Retinal pigment epithelial cell (primary cell): ENCODE measurements around the gene MED25.

Source experiments
- DNase-seq: peaks from one replicate; pipeline ENCODE4 v3.0.0-alpha.2; 2010; ENCODE audit warnings: low read depth
- H3K4me3 ChIP-seq: 2 replicates; pipeline ENCODE4 v1.5.1; 2011; ENCODE audit warnings: mild to moderate bottlenecking, low read length, control low read depth, moderate library complexity
- TF ChIP-seq, protein P1 (sequence below): conservative IDR thresholded peaks from 2 replicates; pipeline ENCODE4 v1.5.1; 2011; ENCODE audit warnings: low read depth, low read length, control low read depth, inconsistent platforms

MED25 gene

DNA sequence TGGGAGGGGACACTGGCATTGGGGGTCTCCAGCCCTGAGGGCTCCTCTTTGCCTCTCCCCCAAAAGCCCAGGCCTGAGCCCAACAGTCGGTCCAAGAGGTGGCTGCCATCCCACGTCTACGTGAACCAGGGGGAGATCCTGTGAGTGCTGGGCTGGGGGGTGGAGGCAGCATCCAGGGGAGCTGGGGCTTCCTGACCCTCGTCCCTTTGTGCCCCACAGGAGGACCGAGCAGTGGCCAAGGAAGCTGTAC is 39.7 kb downstream of the MED25 start:
- TF ChIP-seq, protein P1, sequence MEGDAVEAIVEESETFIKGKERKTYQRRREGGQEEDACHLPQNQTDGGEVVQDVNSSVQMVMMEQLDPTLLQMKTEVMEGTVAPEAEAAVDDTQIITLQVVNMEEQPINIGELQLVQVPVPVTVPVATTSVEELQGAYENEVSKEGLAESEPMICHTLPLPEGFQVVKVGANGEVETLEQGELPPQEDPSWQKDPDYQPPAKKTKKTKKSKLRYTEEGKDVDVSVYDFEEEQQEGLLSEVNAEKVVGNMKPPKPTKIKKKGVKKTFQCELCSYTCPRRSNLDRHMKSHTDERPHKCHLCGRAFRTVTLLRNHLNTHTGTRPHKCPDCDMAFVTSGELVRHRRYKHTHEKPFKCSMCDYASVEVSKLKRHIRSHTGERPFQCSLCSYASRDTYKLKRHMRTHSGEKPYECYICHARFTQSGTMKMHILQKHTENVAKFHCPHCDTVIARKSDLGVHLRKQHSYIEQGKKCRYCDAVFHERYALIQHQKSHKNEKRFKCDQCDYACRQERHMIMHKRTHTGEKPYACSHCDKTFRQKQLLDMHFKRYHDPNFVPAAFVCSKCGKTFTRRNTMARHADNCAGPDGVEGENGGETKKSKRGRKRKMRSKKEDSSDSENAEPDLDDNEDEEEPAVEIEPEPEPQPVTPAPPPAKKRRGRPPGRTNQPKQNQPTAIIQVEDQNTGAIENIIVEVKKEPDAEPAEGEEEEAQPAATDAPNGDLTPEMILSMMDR = no peak
- no peak overlapping the region for H3K4me3 ChIP-seq
- DNase-seq = no peak

DNA sequence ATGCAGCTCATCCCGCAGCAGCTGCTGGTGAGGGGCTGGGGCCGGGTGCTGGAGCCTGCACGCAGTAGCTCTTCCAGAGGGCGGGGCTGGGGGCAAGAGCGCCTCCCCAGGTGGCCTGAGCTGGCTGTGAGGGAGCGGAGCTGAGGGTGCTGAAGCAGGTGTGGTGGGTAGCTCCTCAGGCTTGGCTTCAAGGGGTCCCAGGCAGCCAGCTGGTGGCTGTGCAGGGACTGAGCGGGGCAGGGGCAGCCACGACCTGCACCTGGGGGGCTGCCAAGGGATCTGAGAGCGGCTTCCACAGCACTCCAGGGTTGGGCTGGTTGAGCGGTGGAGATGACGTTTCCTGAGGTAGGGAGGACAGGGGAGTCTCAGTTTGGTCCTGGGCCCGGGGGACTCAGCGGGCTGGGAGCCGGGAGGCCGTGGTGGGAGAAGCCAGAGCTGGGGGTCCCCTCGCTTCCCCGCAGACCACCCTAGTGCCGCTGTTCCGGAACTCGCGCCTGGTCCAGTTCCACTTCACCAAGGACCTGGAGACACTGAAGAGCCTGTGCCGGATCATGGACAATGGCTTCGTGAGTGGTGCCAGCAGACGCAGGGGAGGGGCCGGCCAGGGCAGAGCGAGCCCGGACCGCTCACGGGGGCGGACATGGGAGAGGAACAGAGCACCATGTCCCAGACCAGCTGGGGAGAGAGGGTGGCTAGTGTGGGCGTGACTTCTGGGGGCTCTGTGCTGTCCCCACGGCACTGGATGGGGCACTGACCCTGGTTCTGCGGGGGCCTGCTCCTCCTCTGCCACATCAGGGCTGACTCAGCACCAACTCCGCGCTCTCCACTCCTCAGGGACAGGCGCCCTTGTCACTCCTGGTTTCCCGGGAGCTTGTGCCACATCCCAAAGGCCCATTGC is 40.2 kb downstream of the MED25 start:
- no peak overlapping the region for H3K4me3 ChIP-seq
- DNase-seq = no peak
- TF ChIP-seq, protein P1 = no peak

DNA sequence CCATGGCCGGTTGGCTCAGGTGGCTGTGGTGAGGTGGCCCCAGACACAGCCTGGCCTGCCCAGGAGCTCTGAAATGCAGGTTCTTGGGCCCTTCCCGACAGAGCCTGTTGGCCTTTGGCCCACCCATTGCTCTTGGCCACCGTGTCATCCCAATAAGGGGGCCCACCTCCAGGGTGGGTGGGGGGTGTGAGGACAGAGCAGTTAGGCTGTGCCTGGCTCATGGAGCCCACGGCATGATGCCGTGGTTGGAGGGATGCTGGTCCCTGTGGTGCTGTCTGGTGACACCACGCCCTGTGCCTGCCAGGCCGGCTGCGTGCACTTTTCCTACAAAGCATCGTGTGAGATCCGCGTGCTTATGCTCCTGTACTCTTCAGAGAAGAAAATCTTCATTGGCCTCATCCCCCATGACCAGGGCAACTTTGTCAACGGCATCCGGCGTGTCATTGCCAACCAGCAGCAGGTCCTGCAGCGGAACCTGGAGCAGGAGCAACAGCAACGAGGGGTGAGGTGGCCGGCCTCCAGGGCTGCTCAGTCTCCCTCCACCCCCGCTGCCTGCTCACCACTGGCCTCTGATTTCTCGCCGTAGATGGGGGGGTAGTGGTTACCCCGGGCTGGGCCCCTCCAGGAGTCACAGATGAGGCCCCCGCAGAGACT is 41.7 kb downstream of the MED25 start:
- DNase-seq = no peak
- TF ChIP-seq, protein P1 = no peak
- H3K4me3 ChIP-seq = no peak overlapping the region

DNA sequence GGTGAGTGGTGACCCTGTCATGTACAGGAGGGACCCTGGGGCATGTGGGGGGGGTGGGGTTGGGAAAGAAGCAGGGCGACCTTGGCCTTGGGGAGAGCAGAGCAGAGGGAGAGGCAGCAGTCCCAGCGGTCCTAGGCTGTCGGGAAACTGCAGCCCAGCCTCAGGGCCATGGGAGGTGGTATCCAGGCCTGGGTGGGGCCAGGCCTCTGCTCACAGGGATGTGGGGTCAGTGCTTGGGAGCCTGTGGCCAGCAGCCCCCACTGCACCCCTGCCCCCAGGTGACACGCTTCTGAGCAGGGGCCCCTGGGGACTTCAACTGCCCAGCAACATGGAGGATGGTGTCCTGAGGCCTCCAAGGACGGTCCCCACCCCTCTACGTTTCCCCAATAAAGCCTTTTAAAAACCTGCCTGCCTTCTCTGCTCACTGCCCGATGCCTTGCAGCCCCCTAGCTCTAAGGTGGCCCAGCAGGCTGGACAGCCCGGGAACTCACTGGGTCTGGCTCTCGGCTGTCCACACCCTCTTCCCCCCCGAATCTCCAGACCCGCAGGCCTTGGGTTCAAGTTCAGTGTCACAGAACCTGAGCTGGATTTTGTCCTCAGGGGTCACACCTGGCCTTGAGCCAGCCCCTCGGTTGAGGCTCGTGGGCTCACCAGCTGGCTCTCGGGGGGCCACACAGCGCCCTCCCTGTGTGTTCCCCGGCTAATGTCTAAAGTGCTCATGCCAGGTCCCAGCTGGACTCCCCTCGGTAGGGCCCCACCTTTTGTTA is 42.4 kb downstream of the MED25 start:
- no peak overlapping the region for H3K4me3 ChIP-seq
- TF ChIP-seq, protein P1 = no peak
- no peak for DNase-seq

DNA sequence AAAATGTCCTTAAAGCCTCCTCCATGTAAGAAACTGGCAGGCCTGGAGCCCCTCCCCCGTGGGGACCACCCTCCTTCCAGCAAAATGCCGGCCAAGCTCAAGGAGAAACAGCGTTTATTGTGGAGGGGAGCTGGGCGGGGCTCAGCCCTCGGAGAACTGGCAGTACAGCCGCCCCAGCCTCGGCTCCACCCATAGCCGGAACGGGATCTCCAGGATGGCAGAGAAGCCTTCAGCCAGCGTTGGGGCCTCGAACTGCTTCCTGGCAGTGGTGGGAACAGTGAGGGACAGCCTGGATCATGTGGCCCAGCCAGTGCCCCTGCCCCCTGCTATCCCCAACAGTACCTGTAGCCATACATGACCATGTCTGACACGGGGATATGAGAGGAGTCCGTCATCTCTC is 43.0 kb downstream of the MED25 start:
- TF ChIP-seq, protein P1 = no peak
- no peak overlapping the region for H3K4me3 ChIP-seq
- no peak for DNase-seq

DNA sequence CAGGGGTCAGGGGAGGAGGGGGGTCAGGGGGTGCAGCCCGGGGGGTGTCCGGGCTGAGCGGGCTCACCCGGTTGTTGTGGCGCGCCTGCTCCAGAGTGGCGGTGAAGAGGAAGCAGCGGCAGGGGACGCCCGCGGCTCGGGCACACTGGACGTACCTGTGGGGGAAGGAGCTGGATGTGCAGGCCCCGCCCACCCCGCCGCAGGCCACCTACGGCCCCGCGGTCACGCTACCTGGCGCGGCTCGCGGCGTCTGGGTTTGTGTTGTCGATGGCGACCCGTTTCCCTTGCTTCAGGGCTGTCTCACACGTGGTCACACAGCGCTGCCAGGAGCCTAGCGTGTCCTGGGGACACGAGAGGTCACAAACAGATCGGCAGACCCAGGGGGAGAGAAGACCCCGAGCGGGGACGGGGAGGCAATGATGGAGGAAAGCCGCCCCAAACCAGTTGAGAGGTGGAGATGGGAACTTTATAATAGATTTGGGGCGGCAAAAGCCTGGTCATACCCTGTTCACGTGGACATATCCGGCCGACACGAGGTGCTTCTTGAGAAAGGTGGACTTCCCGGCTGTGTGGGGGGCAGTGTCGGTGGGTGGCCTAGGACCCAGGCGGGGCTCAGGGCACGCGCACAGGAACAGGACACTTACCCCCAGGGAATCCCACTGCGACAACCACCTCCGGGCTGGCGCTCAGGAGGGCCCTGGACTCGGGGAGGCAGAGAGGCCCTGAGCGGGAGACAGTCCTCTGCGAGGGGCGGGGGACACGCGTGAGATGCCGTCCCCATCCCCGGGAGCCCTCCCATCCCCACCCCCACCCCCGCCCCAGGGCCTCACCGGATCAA is 43.7 kb downstream of the MED25 start:
- TF ChIP-seq, protein P1 = no peak
- DNase-seq = no peak
- no peak overlapping the region for H3K4me3 ChIP-seq
